Trophoblast cell (in vitro differentiated cells and primary cell): Measurements from ENCODE around the gene PSME3IP1.

ENCODE experiments used
- DNase-seq, 2 donors: peaks; one replicate each; pipeline ENCODE4 v3.0.0-alpha.2; 2016
- H2AFZ ChIP-seq: 2 replicates; pipeline ENCODE4 v1.6.1; 2013; ENCODE audit warnings: low read length, moderate library complexity, mild to moderate bottlenecking; ENCODE audit not compliant: insufficient read depth, poor library complexity
- H2AK5ac ChIP-seq: 2 replicates; pipeline ENCODE4 v1.6.1; 2013; ENCODE audit warnings: mild to moderate bottlenecking, low read length
- H2BK120ac ChIP-seq: 2 replicates; pipeline ENCODE4 v1.6.1; 2013; ENCODE audit warnings: low read length, mild to moderate bottlenecking, moderate library complexity; ENCODE audit not compliant: insufficient read depth, poor library complexity
- H2BK12ac ChIP-seq: 2 replicates; pipeline ENCODE4 v1.6.1; 2013; ENCODE audit warnings: mild to moderate bottlenecking, low read length, moderate library complexity
- H2BK5ac ChIP-seq: 2 replicates; pipeline ENCODE4 v1.6.1; 2013; ENCODE audit warnings: low read length, low read depth, moderate library complexity, mild to moderate bottlenecking; ENCODE audit not compliant: poor library complexity
- H3K14ac ChIP-seq: 2 replicates; pipeline ENCODE4 v1.6.1; 2013; ENCODE audit warnings: mild to moderate bottlenecking, low read length
- H3K18ac ChIP-seq: 2 replicates; pipeline ENCODE4 v1.6.1; 2013; ENCODE audit warnings: mild to moderate bottlenecking, low read length
- H3K23ac ChIP-seq: 2 replicates; pipeline ENCODE4 v1.6.1; 2013; ENCODE audit warnings: low read length
- H3K27ac ChIP-seq: 2 replicates; pipeline ENCODE4 v1.5.1; 2013; ENCODE audit warnings: low read depth, mild to moderate bottlenecking, inconsistent platforms, low read length, moderate library complexity
- H3K27me3 ChIP-seq: 2 replicates; pipeline ENCODE4 v1.6.1; 2013; ENCODE audit warnings: inconsistent platforms, mild to moderate bottlenecking, low read length, moderate library complexity; ENCODE audit not compliant: insufficient read depth
- H3K36me3 ChIP-seq, 2 experiments: 1 replicate in 1 of 2; 2 replicates in 1 of 2; pipeline ENCODE4 v1.6.1; 2013; ENCODE audit warnings: low read length in 2 of 2, mild to moderate bottlenecking in 2 of 2, moderate library complexity in 1 of 2; ENCODE audit not compliant: insufficient read depth in 2 of 2, control insufficient read depth in 1 of 2
- H3K4ac ChIP-seq: 2 replicates; pipeline ENCODE4 v1.6.1; 2013; ENCODE audit warnings: low read depth, mild to moderate bottlenecking, low read length, moderate library complexity
- H3K4me1 ChIP-seq, 2 experiments: 1 replicate in 1 of 2; 2 replicates in 1 of 2; pipeline ENCODE4 v1.6.1; 2013; ENCODE audit warnings: low read length in 2 of 2, mild to moderate bottlenecking in 2 of 2, moderate library complexity in 1 of 2; ENCODE audit not compliant: insufficient read depth in 2 of 2, control insufficient read depth in 1 of 2
- H3K4me2 ChIP-seq: 2 replicates; pipeline ENCODE4 v1.6.1; 2013; ENCODE audit warnings: inconsistent platforms, mild to moderate bottlenecking, low read length, moderate library complexity
- H3K4me3 ChIP-seq: 2 replicates; pipeline ENCODE4 v1.5.1; 2013; ENCODE audit warnings: mild to moderate bottlenecking, low read depth, low read length, inconsistent platforms
- H3K79me1 ChIP-seq: one replicate; pipeline ENCODE4 v1.6.1; 2013; ENCODE audit warnings: low read length
- H3K79me2 ChIP-seq: 2 replicates; pipeline ENCODE4 v1.6.1; 2013; ENCODE audit warnings: low read length, mild to moderate bottlenecking; ENCODE audit not compliant: control insufficient read depth, insufficient read depth, poor library complexity
- H3K9ac ChIP-seq: 2 replicates; pipeline ENCODE4 v1.6.1; 2013; ENCODE audit warnings: mild to moderate bottlenecking, low read length
- H3K9me3 ChIP-seq: 2 replicates; pipeline ENCODE4 v1.6.1; 2013; ENCODE audit warnings: low read depth, mild to moderate bottlenecking, control low read depth, inconsistent platforms, low read length; ENCODE audit not compliant: insufficient read depth
- H4K12ac ChIP-seq: 2 replicates; pipeline ENCODE4 v1.6.1; 2013; ENCODE audit warnings: low read depth, mild to moderate bottlenecking, low read length, moderate library complexity
- H4K8ac ChIP-seq: 2 replicates; pipeline ENCODE4 v1.6.1; 2013; ENCODE audit warnings: low read depth, mild to moderate bottlenecking, low read length, moderate library complexity
- H4K91ac ChIP-seq: one replicate; pipeline ENCODE4 v1.6.1; 2013; ENCODE audit warnings: low read depth, mild to moderate bottlenecking, low read length, moderate library complexity
- WGBS: extraction: QIAGEN DNeasy Blood & Tissue Kit; methylation state at CpG from one replicate; pipeline ENCODE4 v1.1.7; 2013; ENCODE audit warnings: missing lambda C conversion rate; ENCODE audit not compliant: insufficient read length, insufficient coverage; ENCODE audit errors: extremely low coverage; 5-methylcytosine and 5-hydroxymethylcytosine counted together

The PSME3IP1 gene

GRCh38 chr16:57130950-57131321 is 54.9 kb downstream of the PSME3IP1 start:
- no peak overlapping the region for H3K4me2 ChIP-seq
- no peak overlapping the region for H4K12ac ChIP-seq
- H3K79me2 ChIP-seq, result no peaks in the 10 kb centered on the region
- no peaks in the 10 kb centered on the region for H3K27me3 ChIP-seq
- no peak overlapping the region for H2BK12ac ChIP-seq
- no peak overlapping the region for H3K4ac ChIP-seq
- H3K18ac ChIP-seq, result no peak overlapping the region
- H4K8ac ChIP-seq, result no peak overlapping the region
- no peak overlapping the region for H2BK5ac ChIP-seq
- H3K27ac ChIP-seq, result no peak overlapping the region
- no peaks in the 10 kb centered on the region for H3K4me1 ChIP-seq
- H2AK5ac ChIP-seq, result no peak overlapping the region
- no peaks in the 10 kb centered on the region for H3K79me1 ChIP-seq
- peaks cover 1% of the 10 kb centered on the region for H3K9me3 ChIP-seq
- no peak overlapping the region for H4K91ac ChIP-seq
- no peak for DNase-seq
- H2AFZ ChIP-seq, result no peak overlapping the region
- no peak overlapping the region for H2BK120ac ChIP-seq
- no peak overlapping the region for H3K14ac ChIP-seq
- H3K23ac ChIP-seq, result no peak overlapping the region
- WGBS, result no CpG with 5 or more reads among the region's 6 CpGs
- H3K36me3 ChIP-seq, result peaks cover 5 to 12% of the 10 kb centered on the region in 2 experiments
- no peak overlapping the region for H3K9ac ChIP-seq
- H3K4me3 ChIP-seq, result no peak overlapping the region

GRCh38 chr16:57128771-57129389 is 57.0 kb downstream of the PSME3IP1 start:
- Histone ChIP-seq H4K8ac (no peak overlapping the region), H3K4me2 (no peak overlapping the region), H3K79me2 (no peaks in the 10 kb centered on the region), H3K79me1 (no peaks in the 10 kb centered on the region), H3K9me3 (peaks cover 4% of the 10 kb centered on the region), H2BK120ac (no peak overlapping the region), H3K27ac (no peak overlapping the region), H2AK5ac (no peak overlapping the region), H3K36me3 (peaks cover 9 to 12% of the 10 kb centered on the region in 2 experiments), H4K12ac (no peak overlapping the region), H3K18ac (no peak overlapping the region), H3K9ac (no peak overlapping the region), H3K23ac (no peak overlapping the region), H2AFZ (no peak overlapping the region), H3K4me1 (no peaks in the 10 kb centered on the region), H2BK12ac (no peak overlapping the region), H3K27me3 (no peaks in the 10 kb centered on the region), H3K4ac (no peak overlapping the region), H2BK5ac (no peak overlapping the region), H3K14ac (no peak overlapping the region), H3K4me3 (no peak overlapping the region), H4K91ac (no peak overlapping the region)
- DNase-seq, result no peak
- no CpG with 5 or more reads among the region's 11 CpGs for WGBS

GRCh38 chr16:57127836-57128235 is 58.0 kb downstream of the PSME3IP1 start:
- Histone ChIP-seq H3K9ac (no peak overlapping the region), H3K18ac (no peak overlapping the region), H4K91ac (no peak overlapping the region), H3K79me1 (no peaks in the 10 kb centered on the region), H3K79me2 (no peaks in the 10 kb centered on the region), H2AFZ (no peak overlapping the region), H3K4me1 (no peaks in the 10 kb centered on the region), H3K23ac (no peak overlapping the region), H3K27me3 (no peaks in the 10 kb centered on the region), H2AK5ac (no peak overlapping the region), H3K4me2 (no peak overlapping the region), H2BK5ac (no peak overlapping the region), H4K12ac (no peak overlapping the region), H2BK12ac (no peak overlapping the region), H3K36me3 (peaks cover 12 to 16% of the 10 kb centered on the region in 2 experiments), H2BK120ac (no peak overlapping the region), H3K14ac (no peak overlapping the region), H4K8ac (no peak overlapping the region), H3K27ac (no peak overlapping the region), H3K9me3 (peaks cover 4% of the 10 kb centered on the region), H3K4me3 (no peak overlapping the region), H3K4ac (no peak overlapping the region)
- DNase-seq, result no peak
- WGBS, result no CpG with 5 or more reads among the region's 7 CpGs

- Histone ChIP-seq H3K27me3 (no peaks in the 10 kb centered on the region), H3K4me3 (no peak overlapping the region)
- WGBS, result no CpG with 5 or more reads among the region's 5 CpGs
Observed at GRCh38 chr16:57127037-57127763, 58.6 kb downstream of the PSME3IP1 start.

More at GRCh38 chr16:57127037-57127763, 58.6 kb downstream of the PSME3IP1 start:
- Histone ChIP-seq H3K23ac (no peak overlapping the region), H2BK120ac (no peak overlapping the region), H3K4ac (no peak overlapping the region), H3K4me1 (no peaks in the 10 kb centered on the region), H3K79me1 (no peaks in the 10 kb centered on the region), H3K14ac (no peak overlapping the region), H2AFZ (no peak overlapping the region), H3K27ac (no peak overlapping the region), H2AK5ac (no peak overlapping the region), H3K36me3 (peaks cover 12 to 15% of the 10 kb centered on the region in 2 experiments), H3K4me2 (no peak overlapping the region), H4K8ac (no peak overlapping the region), H4K91ac (no peak overlapping the region), H2BK5ac (no peak overlapping the region), H3K18ac (no peak overlapping the region), H3K79me2 (no peaks in the 10 kb centered on the region), H3K9ac (no peak overlapping the region), H2BK12ac (no peak overlapping the region), H3K9me3 (peaks cover 3% of the 10 kb centered on the region), H4K12ac (no peak overlapping the region)
- no peak for DNase-seq
